GM18858 (cell line): ENCODE measurements around the gene RETN.
A peak's percentile ranks its signal among the peaks of the same experiment; 100 is the strongest.

ENCODE experiments used
- ATAC-seq: cut with Tn5 transposase; IDR thresholded peaks from one replicate; pipeline ENCODE4 v1.9.1; 2021; ENCODE audit not compliant: unreplicated experiment

The RETN gene

GRCh38 chr19:7668842-7669241 lies at the start of gene RETN:
Gene RETN (plus strand): TSS chr19:7669049. CDS start chr19:7669327, 278 bp downstream.
- no peak for ATAC-seq

- ATAC-seq: no peak
Observed at GRCh38 chr19:7619671-7620441, 49.0 kb upstream of the RETN start.

GRCh38 chr19:7620442-7621412 lies 48.1 kb upstream of the RETN start:
- no peak for ATAC-seq

GRCh38 chr19:7622933-7623685 lies 45.7 kb upstream of the RETN start:
- ATAC-seq: no peak

GRCh38 chr19:7623725-7624603 lies 44.9 kb upstream of the RETN start:
- no peak for ATAC-seq

GRCh38 chr19:7624810-7625209 lies 44.0 kb upstream of the RETN start:
- no peak for ATAC-seq

GRCh38 chr19:7625763-7626372 lies 43.0 kb upstream of the RETN start:
- ATAC-seq: no peak

GRCh38 chr19:7627166-7627565 lies 41.7 kb upstream of the RETN start:
- ATAC-seq: no peak

GRCh38 chr19:7628589-7629311 lies 40.1 kb upstream of the RETN start:
- no peak for ATAC-seq

GRCh38 chr19:7629347-7630054 lies 39.3 kb upstream of the RETN start, which contains the start of the genes PET100 and XAB2:
Gene PET100 (plus strand): TSS chr19:7629793. CDS start chr19:7629834, 41 bp downstream.
Gene XAB2 (minus strand): TSS chr19:7629545. CDS start chr19:7629527, 18 bp downstream.
- ATAC-seq: peak; percentile 82

GRCh38 chr19:7631577-7631976 lies 37.3 kb upstream of the RETN start:
- ATAC-seq: no peak

- ATAC-seq: no peak
Observed at GRCh38 chr19:7632340-7633203, 36.3 kb upstream of the RETN start.

- ATAC-seq: no peak
Observed at GRCh38 chr19:7633698-7634097, 35.2 kb upstream of the RETN start, which contains the start of gene PCP2. Gene PCP2 (minus strand): TSS chr19:7633719. CDS start chr19:7633457, 262 bp downstream.

GRCh38 chr19:7635670-7636069 lies 33.2 kb upstream of the RETN start:
- no peak for ATAC-seq

GRCh38 chr19:7636317-7636690 lies 32.5 kb upstream of the RETN start:
- ATAC-seq: no peak

GRCh38 chr19:7636691-7637373 lies 32.0 kb upstream of the RETN start, which contains the start of gene STXBP2:
Gene STXBP2 (plus strand): TSS chr19:7637110. CDS start chr19:7637150, 40 bp downstream.
- no peak for ATAC-seq
